Tracheal epithelial cell (primary cell): ENCODE data around the gene HTN1. TPM values are rescaled to one million over a fixed set of nuclear protein-coding genes. Genes with fewer than 3 reads are reported as not detected.

Experiments used
- total RNA-seq: library from RNA; depleted of rRNA; stranded (reverse); fragments of >200 nt; gene quantifications from 2 replicates; pipeline ENCODE4 v1.2.1, GENCODE V29; 2014

HTN1 gene
- not detected in 2 replicates for total RNA-seq

GRCh38 chr4:70050138-70050537 is at the start of gene HTN1:
TSS of gene HTN1 (plus strand) at chr4:70050438. CDS start at chr4:70053077, 2,639 bp downstream.

DNA sequence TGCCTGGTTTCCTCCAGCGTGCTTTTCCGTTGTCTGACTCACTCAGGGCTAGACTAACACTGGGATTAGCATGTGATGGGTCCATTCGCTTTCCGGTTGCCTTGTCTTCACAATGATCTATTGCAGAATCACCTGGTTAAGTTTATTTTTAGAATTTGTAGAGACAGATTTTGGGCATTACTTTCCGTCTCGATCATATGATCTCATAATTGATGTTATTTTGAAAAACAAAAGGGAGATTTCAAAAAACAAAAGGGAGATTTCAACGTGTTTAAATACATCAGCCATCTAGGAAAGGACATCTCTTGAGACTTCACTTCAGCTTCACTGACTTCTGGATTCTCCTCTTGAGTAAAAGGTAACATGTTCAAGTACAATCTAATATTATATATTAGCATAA is 22.1 kb upstream of the HTN1 start, which contains the start of gene HTN3:
TSS of gene HTN3 (plus strand) at position 301 of the 400 bp plus-strand sequence. CDS start 2,282 bp downstream, outside the sequence.

Other genes with a start within 250 kb of the HTN1 start
- gene SULT1E1, start 190.3 kb upstream of the HTN1 start, total RNA-seq, result 0.24 and 0.64 TPM in 2 replicates
- gene CSN1S1, start 119.4 kb upstream of the HTN1 start, total RNA-seq, result not detected in 2 replicates
- gene CSN2, start 84.7 kb upstream of the HTN1 start, total RNA-seq, result not detected in 2 replicates
- not detected in 2 replicates for gene STATH, start 54.5 kb upstream of the HTN1 start, total RNA-seq
- not detected in 2 replicates for gene HTN3, start 22.0 kb upstream of the HTN1 start, total RNA-seq
- not detected in 2 replicates for gene PRR27, start 103.8 kb downstream of the HTN1 start, total RNA-seq
- not detected in 2 replicates for gene ODAM, start 145.3 kb downstream of the HTN1 start, total RNA-seq
- not detected in 2 replicates for gene FDCSP, start 175.7 kb downstream of the HTN1 start, total RNA-seq
- not detected in 2 replicates for gene CSN3, start 192.2 kb downstream of the HTN1 start, total RNA-seq